ENCODE data around the gene TRAPPC10. TPM values are rescaled to one million over a fixed set of nuclear protein-coding genes. Genes with fewer than 3 reads are reported as not detected.
A peak's percentile ranks its signal among the peaks of the same experiment; 100 is the strongest.
"Not testable (repeated sequence)": the region's sequence is repeated elsewhere in the genome, so short reads cannot be mapped to it uniquely, and the experiment has no call there.

Gene TRAPPC10
- total RNA-seq, 1 donor from 2014 or later = 17.5 TPM

DNA sequence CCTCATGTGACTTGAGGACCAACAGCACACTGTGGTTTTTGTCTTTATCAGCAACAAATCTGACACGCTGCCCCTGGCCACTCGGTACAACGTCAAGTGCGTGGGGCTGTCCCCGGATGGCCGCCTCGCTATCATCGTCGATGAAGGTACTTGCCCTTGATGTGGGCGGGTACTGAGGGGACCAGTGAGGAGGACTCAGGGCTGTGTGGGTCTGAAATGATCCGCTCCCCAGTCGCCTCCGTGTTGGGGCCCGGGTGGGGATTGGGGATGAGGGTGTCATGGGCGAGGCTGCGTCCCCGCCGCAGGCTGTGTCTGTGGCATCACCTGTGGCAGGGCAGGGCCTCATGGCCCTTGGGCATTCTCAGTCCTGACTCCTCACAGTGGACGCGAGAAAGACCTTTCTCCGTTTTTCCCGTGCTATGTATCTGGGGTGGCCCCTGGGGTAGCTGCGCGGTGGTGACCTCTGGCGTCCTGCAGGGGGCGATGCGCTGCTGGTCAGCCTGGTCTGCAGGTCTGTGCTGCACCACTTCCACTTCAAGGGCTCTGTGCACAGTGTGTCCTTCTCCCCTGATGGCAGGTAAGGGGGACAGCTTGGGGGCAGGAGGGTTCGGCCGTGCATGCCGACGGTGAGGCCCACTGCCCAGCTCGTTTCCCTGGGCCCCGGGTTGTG is 101.7 kb downstream of the TRAPPC10 start:
- ATAC-seq = not testable (repeated sequence)

DNA sequence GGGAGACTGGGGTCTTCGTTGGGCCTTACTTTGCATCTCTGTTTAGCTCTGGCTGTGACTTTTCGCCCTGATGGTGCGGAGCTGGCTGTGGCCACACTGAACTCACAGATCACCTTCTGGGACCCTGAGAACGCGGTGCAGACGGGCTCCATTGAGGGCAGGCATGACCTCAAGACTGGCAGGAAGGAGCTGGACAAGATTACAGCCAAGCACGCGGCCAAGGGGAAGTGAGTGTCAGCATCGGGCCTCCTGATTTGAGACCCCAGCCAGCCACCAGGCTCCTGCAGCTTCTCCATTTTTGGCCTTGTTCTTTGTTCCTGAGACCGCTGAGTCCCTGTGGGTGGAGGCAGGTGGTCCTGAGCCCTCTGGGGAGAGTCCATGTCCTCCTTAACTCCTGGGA is 110.0 kb downstream of the TRAPPC10 start:
- peak; percentile 51 for ATAC-seq
- intact Hi-C loops (cut with micrococcal nuclease); DNase-seq: not testable (repeated sequence)

More for the DNA sequence above, 101.7 kb downstream of the TRAPPC10 start:
- intact Hi-C loops (cut with micrococcal nuclease); DNase-seq: not testable (repeated sequence)

DNA sequence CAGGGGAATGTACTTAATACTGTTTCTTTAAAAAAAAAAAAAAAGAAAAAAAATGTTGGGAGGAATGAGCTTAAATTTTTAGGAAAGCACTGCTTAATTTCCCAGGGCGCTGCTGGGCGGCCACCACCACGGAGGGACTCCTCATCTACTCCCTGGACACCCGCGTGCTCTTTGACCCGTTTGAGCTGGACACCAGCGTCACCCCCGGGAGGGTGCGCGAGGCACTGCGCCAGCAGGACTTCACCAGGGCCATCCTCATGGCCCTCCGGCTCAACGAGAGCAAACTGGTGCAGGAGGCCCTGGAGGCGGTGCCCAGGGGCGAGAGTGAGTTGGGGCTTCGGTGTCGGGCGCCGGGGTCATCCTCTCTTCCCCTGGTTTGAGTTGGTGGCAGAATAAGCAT is 115.7 kb downstream of the TRAPPC10 start:
- DNase-seq; intact Hi-C loops (cut with micrococcal nuclease); ATAC-seq: not testable (repeated sequence)

DNA sequence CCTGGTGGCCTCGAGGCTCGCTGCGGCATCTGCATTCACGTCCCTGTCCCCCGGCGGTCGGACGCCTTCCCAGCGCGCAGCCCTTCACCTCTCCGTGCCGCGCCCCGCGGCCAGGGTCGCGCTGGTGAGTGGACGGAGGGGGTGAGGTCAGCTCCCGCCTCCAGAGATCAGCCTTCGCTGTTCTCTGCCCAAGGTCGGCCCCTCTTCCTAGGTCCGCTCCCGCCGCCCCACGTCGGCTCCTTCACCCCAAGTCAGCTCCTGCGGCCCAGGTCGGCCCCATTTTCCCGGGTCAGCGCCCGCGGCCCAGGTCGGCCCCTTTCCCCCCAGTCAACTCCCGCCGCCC is 121.6 kb downstream of the TRAPPC10 start:
- DNase-seq; intact Hi-C loops (cut with micrococcal nuclease): not testable (repeated sequence)
- ATAC-seq = peak; percentile 30

DNA sequence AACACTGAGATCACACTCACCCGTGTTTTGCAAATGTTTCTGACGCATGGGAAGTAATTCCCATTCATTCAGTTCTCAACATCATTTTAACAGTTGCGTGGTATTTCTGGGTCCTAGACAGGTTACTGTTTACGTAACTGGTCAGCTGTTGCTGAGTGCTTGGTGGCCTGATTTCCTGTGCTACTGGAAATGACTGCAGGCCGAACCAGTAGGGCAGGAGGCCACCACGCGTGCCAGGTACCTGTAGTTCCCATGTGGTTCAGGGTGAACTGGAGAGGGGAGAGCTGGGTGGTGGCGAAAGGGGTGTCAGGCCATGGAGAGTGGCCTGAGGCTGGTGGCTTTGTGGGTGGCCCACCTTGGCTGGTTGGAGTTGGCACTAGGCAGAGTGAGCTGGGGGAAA is 122.6 kb downstream of the TRAPPC10 start:
- ATAC-seq; intact Hi-C loops (cut with micrococcal nuclease): not testable (repeated sequence)

DNA sequence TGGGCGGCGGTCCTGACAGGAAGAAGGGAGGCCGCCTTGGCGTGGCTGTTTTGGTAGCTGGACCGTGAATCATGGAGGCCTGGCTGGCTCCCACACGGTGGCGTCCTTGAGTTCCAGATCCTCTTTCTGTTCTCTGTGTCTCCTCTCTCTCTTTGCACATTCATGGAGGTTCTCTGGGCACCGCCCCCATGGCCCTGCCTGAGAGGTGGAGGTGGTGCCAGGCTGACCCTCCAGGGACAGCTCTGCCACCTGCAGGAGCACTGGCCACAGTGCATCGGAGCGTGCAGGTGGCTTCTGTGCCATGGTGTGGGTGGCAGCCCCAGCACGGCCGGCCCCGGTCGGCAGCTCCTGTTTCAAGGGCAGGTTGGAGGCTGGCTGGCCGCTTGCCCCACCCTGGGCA is 125.9 kb downstream of the TRAPPC10 start:
- intact Hi-C loops (cut with micrococcal nuclease) = not testable (repeated sequence)
- ATAC-seq (peak; percentile 44), DNase-seq (peak; percentile 41)

More for the DNA sequence above, 122.6 kb downstream of the TRAPPC10 start:
- DNase-seq = not testable (repeated sequence)

DNA sequence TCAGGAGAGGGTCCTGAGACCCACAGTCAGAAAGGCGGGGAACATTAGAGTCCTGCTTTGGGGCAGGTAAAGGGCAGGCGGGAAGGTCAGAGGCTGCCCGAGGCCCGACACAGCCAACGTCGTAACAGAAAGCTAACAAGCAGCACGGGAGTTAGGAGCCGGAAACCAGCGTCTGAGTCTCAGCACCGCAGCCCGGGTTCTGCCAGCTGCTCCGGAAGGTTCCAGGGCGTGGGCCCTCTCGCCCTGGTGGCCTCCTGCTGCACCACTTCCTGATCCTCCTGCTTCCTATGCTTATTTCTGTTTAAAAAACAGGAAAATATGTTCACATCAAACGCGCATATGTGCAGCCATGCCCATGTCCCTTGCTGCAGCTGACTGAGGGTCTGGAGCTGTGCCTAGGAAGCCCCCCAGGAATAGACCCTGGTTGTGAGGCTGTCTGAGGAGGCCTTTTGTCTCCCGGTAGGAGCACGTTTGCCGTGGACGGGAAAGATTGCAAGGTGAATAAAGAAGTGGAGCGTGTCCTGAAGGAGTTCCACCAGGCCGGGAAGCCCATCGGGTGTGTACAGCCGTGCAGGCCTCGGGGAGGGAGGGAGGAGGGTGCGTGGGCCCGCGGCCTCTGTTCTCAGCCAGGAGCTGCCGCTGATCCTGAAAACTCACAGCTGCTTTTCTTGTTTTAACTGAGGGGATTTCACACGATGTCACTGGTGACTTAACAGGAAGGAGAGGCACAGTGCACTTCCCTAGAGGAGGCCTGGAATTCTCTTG is 127.9 kb downstream of the TRAPPC10 start:
- peak; percentile 55 for ATAC-seq
- intact Hi-C loops (cut with micrococcal nuclease); DNase-seq: not testable (repeated sequence)

DNA sequence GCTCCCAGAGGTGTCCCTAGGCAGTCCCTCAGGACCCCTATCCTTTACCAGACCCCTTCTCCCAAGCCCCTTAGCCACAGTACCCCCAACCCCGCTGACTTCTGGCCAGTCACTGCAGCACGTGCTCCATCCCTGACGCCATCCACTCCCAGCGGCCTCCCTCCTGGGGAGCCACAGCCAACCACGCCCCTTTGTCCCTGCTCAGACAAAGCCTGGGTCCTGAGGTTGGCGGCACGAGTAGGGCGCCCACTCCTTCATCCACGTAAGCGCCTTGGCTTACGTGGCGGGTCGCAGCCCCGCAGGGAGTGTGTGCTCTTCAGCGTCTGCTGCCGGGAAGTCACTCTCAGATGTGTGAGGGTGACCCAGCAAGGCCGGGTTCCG is 128.4 kb downstream of the TRAPPC10 start:
- peak; percentile 38 for ATAC-seq
- intact Hi-C loops (cut with micrococcal nuclease); DNase-seq: not testable (repeated sequence)

DNA sequence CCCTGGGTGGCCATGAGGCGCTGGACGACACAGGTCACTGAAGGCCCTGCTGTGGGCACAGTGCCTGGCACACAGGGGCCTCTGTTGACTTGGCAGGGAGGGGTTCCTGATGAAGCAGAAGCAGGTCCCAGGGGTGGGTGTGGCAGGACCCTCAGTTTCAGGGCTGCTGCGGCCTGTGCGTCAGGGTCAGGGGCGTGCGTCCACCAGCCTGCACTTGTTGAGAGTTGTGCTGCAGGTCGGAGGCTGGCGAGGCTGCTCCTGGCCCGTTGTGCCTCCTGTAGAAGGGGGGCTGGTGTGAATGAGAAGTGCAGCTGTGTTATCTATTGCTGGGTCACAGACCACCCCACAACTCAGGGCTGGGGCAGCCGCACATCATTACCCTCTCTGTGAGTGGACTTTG is 130.4 kb downstream of the TRAPPC10 start:
- ATAC-seq; DNase-seq; intact Hi-C loops (cut with micrococcal nuclease): not testable (repeated sequence)

DNA sequence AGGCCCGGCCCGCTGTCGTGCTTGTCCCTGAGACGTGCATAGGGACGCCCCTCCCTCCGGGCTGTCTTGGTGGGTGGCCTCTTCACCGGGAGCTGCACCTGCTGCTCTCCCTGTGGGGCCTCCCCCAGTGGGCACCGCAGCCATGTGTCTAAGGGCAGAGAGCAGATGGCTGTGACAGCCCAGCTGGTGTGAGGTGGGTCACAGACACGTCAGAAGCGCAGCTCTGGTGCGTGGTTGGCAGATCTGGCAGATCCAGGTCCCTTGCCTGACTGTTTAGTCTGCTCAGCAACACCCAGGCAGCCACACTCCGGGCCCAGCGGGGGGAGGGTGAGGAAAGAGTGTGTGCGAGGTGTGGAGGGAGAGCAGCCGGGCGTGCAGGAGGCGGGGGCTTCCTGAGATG is 131.3 kb downstream of the TRAPPC10 start:
- ATAC-seq; DNase-seq; intact Hi-C loops (cut with micrococcal nuclease): not testable (repeated sequence)

DNA sequence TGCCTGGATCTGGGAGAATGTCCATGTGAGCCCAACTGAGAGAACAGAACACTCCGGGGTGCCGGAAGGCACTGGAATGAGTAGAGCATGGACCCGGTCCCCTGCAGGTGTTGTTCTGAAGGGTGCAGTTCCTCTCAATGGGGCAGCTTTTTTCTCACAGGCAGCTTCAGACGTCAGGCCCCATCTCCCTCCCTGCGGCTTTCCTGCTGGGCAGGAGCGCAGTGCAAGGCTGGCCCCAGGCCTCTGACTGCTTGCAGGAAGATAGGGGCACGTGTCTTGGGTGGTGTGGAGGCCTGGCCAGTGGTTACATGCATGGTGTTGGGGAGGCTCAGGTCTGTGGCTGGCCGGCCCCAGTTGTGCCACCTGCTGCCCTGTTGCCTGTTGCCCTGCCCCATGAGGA is 131.9 kb downstream of the TRAPPC10 start:
- intact Hi-C loops (cut with micrococcal nuclease); ATAC-seq: not testable (repeated sequence)

DNA sequence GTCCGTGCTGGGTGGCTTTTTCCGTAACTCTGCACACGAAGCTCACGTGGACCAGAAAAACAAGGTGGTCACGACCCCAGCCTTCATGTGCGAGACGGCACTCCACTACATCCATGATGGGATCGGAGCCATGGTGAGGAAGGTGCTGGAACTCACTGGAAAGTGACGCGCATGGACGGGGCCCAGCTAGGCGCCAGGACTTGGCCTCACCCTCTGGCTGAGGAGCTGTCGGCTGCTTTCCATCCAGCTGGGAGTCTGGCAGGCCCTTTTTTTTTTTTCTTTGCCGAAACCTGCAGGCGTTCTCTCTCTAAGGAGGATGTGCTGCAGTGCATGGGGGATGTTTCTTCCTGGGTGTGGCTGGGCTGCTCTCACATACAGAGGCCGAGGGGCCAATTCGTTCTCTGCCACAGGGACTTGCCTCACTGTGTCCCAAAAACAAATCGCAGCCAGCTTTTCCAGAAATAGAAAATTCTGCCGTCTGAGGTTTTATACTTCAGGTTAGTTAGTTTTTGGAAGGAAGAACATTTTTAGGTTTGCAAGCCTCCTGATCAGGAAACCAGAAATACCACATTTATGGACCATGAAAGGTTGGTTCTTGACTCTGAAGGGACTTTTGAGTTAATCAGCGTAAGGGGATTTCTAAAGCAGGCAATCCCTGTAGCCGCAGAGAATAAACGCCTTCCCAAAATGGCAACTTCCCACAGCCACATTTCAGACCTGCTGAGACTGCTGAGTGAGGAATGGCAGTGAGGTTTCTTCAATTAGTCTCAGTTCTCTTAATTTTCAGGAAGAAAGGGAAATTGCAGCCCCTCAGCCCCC is 132.9 kb downstream of the TRAPPC10 start:
- intact Hi-C loops (cut with micrococcal nuclease); DNase-seq: not testable (repeated sequence)
- peak; percentile 30 for ATAC-seq

More for the DNA sequence above, 131.9 kb downstream of the TRAPPC10 start:
- not testable (repeated sequence) for DNase-seq

DNA sequence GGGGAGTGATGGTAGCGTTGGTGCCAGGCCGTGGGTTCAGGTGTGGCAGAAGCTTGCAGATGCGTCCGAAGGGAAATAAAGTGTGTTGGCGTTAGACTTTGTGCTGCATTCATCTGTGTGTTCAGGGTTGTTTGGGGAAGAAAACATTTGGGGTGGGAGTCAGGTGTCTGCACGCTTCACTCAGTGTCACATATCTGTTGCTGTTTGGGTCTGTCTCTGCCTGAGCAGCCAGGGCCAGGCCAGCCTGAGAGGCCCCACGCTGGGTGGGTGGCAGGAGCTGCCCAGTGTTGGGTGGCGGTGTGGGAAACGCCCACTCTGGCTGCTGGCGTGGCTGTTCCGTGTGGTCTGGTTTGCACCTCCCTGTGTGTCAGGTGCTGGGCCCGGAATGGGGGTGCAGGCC is 133.5 kb downstream of the TRAPPC10 start:
- ATAC-seq; intact Hi-C loops (cut with micrococcal nuclease); DNase-seq: not testable (repeated sequence)

DNA sequence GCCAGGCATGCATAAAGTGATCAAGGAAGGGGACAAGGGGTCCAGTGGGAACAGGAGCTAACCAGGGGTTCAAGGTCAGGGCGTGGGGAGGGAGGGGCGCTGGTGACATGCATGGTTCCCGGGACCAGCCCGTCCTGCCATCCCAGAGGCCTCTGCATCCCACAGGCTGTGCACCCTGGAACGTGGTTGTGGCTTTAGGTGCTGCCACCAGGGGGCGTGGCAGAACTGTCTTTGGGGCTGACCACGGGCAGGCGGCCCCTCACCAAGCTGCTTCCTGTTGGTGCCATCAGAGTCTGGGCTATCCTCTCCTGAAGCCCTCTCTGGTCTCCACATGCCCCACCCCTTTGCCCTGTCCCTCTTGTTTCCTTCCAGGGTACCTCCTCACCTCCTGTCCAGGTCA is 135.0 kb downstream of the TRAPPC10 start:
- DNase-seq; intact Hi-C loops (cut with micrococcal nuclease): not testable (repeated sequence)
- peak; percentile 60 for ATAC-seq

DNA sequence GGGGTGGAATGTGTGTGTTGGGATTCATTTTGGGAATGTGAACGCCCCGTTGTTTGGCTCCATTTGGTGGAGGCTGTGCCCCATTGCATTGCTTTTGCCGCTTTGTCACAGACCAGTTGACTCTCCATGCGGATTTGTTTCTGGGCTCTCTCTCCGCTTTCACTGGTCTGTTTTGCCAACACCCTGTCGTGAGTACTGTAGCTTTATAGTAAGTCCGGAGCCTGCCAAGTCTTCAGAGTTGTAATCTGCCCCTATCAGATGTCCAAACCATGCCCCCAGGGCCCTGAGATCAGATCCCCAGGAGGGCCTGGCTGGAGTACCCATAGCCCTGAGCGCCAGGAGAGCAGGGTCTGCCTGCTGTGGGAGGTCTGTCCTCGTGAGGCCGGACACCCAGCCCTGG is 138.1 kb downstream of the TRAPPC10 start:
- DNase-seq; intact Hi-C loops (cut with micrococcal nuclease); ATAC-seq: not testable (repeated sequence)

DNA sequence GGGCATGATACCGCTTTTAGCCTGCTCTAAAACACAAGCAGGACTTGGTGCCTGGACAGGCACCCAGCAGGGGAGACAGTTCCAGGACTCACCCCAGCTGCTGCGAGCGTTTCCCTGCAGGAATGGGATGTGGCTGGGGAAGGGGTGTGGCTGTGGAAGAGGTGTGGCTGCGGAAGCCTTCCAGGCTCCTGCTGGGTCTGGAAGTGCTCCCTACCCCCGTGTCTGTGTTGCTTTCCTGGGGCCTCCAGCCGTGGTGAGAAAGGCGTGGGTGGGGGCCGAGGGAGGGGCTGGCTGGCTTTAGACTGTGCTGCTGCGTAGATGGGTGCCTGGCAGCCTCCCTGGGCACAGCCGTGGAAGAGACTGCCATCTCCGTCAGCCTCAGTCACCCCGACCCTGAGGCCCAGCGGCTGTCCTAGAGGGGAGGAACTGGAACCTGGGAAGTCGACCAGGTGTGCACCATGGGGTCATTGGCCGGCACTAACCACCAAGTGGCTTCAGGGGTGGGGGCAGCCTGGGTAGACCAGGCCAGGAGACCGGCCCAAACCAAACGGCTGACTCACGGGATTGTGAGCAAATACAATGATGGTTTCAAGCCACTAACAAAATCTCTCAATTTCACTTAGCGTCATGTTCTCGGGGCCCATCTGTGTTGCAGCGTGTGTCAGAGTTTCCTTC is 141.2 kb downstream of the TRAPPC10 start:
- ATAC-seq (peak; percentile 77), DNase-seq (peak; percentile 34)
- intact Hi-C loops (cut with micrococcal nuclease) = not testable (repeated sequence)

DNA sequence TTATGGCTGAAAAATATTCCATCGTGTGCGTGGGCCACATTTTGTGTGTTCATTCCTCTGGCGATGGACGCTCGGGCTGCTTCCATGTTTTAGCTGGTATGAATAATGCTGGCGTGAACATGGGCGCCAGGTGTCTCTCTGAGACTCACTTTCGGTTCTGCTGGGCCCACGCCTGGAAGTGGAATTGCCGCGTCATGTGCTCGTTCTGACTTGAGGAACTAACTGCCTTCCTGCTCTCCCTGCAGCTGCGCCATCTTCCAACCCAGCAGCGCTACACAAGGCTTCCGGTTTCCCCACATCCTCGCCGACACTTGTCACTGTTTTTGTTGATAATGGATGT is 141.8 kb downstream of the TRAPPC10 start:
- intact Hi-C loops (cut with micrococcal nuclease); DNase-seq: not testable (repeated sequence)
- peak; percentile 45 for ATAC-seq

DNA sequence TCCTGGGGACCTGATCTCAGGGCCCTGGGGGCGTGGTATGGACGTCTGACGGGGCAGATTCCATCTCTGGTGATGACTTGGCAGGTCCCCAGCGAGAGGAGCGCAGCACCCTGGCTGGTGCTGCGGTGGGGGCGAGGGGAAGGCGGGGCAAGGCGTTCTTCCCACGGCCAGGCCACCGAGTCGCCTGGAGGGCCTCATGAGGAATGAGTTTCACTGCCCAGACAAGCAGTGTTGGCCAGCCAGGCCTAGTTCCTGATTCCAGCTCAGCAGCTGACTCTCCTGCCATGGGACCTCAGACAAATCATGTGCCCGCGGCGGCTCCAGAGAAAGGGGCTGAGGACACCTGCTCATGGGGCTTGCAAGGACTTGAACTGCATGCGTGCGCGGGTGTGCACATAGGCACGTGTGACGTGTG is 142.7 kb downstream of the TRAPPC10 start:
- ATAC-seq = peak; percentile 70
- intact Hi-C loops (cut with micrococcal nuclease); DNase-seq: not testable (repeated sequence)
